NK-92 treated with Interleukin-12 subunit alpha and Interleukin-12 subunit beta, amount 100 ng/mL, for 24 hours (cell line): ENCODE data around the gene SPHK2.
"Not testable (repeated sequence)": the region's sequence is repeated elsewhere in the genome, so short reads cannot be mapped to it uniquely, and the experiment has no call there.

Experiments
- DNase-seq: peaks from one replicate; lab custom pipeline; 2025; lab: John Stamatoyannopoulos, UW

SPHK2 gene

GRCh38 chr19:48624791-48625723 is 5.8 kb downstream of the SPHK2 start:
- DNase-seq, result no peak

- no peak for DNase-seq
Observed at GRCh38 chr19:48625891-48626327, 6.6 kb downstream of the SPHK2 start.

- peak; percentile 71 for DNase-seq
Observed at GRCh38 chr19:48627201-48627864, 8.0 kb downstream of the SPHK2 start.

- DNase-seq, result no peak
Observed at GRCh38 chr19:48627865-48628314, 8.6 kb downstream of the SPHK2 start.

- DNase-seq, result no peak
Observed at GRCh38 chr19:48628486-48629296, 9.4 kb downstream of the SPHK2 start.

GRCh38 chr19:48629297-48629598 is 9.9 kb downstream of the SPHK2 start:
- no peak for DNase-seq

GRCh38 chr19:48629599-48630295 is 10.4 kb downstream of the SPHK2 start:
- DNase-seq, result no peak

- DNase-seq, result no peak
Observed at GRCh38 chr19:48630296-48631063, 11.2 kb downstream of the SPHK2 start.

- no peak for DNase-seq
Observed at GRCh38 chr19:48631225-48631624, 11.9 kb downstream of the SPHK2 start.

- not testable (repeated sequence) for DNase-seq
Observed at GRCh38 chr19:48632286-48632685, 13.0 kb downstream of the SPHK2 start.

GRCh38 chr19:48632692-48633147 is 13.4 kb downstream of the SPHK2 start:
- DNase-seq, result no peak

GRCh38 chr19:48633148-48634035 is 14.1 kb downstream of the SPHK2 start:
- DNase-seq, result no peak

- DNase-seq, result no peak
Observed at GRCh38 chr19:48634036-48634342, 14.7 kb downstream of the SPHK2 start.

- DNase-seq, result peak; percentile 77
Observed at GRCh38 chr19:48634424-48635262, 15.3 kb downstream of the SPHK2 start.

GRCh38 chr19:48635263-48635965 is 16.1 kb downstream of the SPHK2 start:
- peak; percentile 41 for DNase-seq

- no peak for DNase-seq
Observed at GRCh38 chr19:48635966-48636858, 16.9 kb downstream of the SPHK2 start.

- DNase-seq, result no peak
Observed at GRCh38 chr19:48636859-48637448, 17.6 kb downstream of the SPHK2 start, which contains the start of gene DBP. TSS of gene DBP (minus strand) at chr19:48637379. CDS start at chr19:48636994, 385 bp downstream.
